GM19351 (cell line): ENCODE data around the gene C5orf58.

Experiments
- ATAC-seq: cut with Tn5 transposase; IDR thresholded peaks from one replicate; pipeline ENCODE4 v1.9.1; 2021; ENCODE audit warnings: mild to moderate bottlenecking, moderate library complexity; ENCODE audit not compliant: unreplicated experiment

C5orf58 gene

DNA sequence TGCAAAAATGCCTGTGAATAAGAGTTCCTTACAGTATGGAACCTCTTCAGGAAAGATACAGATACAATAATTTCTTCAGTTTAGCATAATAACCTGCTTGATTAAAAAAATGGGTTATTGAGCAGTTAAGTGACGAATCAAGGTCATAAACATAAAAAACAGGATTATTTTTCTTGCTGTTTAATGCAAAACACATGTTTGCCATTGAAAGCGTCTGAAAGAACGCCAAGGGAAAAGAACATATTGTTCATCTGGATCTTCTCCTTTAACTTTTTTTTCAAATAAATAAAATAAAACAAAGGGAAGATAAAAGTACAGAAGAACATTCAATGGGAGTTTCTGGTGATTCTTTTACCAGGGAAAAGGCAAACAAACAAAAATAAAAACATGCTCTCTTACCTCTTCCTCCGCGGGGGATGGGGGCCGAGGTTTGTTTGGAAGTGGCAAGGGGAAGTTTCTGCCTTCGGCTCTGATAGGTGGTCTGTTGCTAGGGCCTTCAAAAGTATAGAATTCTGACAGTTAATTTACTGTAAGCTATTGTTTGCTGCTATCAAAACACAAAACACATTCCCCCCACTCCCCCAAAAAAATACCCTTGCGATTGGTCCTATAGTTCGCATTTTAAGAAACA lies 20.1 kb downstream of the C5orf58 start:
- ATAC-seq, result no peak

DNA sequence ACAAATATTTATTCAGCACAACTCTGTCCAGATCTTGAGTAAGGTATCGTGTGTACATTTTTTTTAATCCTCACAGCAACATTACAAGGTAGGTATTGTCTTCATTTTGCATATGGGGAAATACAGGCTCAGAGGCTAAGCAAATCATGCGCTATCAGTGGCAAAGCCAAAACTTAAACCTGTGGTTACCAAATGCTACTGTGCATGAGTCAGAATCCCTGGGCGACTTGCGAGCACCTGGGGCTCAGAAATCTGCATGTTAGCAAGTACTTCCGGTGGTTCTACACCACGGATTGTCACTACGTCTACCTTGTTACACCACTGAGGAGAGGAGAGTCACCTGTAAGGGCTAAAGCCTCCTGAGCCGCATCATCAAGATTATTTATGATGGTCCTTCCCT lies 21.3 kb downstream of the C5orf58 start:
- peak; percentile 99 for ATAC-seq

- no peak for ATAC-seq
Measured at GRCh38 chr5:170256571-170256970, 23.8 kb downstream of the C5orf58 start.

DNA sequence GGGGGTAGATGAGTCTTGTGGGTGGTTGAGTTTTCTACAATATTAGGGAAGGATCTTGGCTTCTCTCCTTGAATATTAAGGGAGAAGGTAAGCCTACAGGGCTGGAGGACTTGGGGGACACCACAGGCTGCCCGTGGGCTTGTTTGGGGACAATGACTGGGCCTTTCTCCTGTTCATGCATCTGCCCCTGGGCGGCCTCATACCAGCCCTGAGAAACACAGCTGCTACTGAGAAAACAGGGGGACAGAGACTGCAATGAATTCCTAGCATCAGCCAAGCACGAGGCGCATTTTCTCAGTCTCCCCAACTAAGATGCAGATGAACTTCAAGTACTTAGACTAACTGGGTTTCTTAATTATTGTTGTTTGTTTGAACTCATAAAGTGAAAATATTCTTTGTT lies 24.6 kb downstream of the C5orf58 start:
- no peak for ATAC-seq

GRCh38 chr5:170261528-170262043 lies 28.8 kb downstream of the C5orf58 start:
- no peak for ATAC-seq

GRCh38 chr5:170262061-170263045 lies 29.6 kb downstream of the C5orf58 start:
- ATAC-seq, result no peak

GRCh38 chr5:170263906-170264305 lies 31.1 kb downstream of the C5orf58 start:
- ATAC-seq, result no peak

- ATAC-seq, result no peak
Measured at GRCh38 chr5:170265522-170265921, 32.7 kb downstream of the C5orf58 start.

- ATAC-seq, result no peak
Measured at GRCh38 chr5:170266570-170267381, 34.0 kb downstream of the C5orf58 start.

DNA sequence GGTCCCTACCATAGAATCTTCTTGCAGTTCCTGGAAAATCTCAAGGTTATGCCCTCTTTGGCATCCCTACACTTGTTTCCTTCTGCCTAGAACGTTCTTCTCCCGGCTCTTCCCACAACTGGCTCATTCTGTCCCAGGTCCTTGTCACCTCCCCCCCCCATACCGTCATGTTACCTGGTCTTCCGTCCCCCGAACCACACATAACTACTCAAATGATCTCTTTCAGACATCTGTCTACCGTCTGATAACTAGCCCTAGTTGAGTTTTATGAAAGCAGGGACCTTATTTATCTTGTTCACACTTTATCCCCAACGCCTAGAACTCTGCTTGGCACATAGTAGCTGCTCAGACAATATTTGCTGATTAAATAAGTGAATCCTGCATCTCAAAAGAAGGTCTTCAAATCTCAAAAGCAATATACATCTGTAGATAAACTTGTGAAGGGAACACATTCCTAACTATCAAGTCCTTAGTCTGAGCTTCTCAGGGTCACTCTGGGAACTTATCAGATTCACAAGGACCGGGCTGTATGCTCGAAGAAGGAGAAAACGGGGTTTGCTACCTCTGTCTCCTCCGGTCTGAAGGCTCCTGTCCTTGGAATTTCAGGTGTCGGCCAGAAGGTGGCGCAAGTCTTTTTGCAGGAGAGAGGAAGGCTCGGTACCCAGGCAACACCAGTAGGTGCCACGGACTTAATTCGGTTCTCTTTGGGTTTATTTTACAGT lies 34.8 kb downstream of the C5orf58 start:
- ATAC-seq, result peak; percentile 92

- peak; percentile 9 for ATAC-seq
Measured at GRCh38 chr5:170268153-170268689, 35.4 kb downstream of the C5orf58 start.

DNA sequence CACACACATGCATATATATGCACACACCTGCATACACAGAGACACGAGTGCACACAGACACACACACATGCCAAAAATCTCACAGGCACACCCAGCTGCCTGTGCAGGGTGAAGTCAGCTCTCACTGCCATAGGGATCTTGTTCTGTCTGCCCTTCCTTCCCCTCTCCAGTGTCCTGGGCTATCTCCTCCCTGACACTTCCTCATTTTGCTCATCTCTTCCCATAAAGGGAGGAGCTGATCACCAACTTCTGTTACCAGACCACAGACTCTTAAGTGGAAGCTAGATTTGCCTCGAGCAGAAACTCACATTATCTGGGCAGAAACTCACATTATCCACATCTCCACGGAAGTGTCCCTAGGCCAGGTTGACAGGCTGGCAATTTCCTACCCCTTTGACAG lies 36.1 kb downstream of the C5orf58 start:
- ATAC-seq, result no peak

DNA sequence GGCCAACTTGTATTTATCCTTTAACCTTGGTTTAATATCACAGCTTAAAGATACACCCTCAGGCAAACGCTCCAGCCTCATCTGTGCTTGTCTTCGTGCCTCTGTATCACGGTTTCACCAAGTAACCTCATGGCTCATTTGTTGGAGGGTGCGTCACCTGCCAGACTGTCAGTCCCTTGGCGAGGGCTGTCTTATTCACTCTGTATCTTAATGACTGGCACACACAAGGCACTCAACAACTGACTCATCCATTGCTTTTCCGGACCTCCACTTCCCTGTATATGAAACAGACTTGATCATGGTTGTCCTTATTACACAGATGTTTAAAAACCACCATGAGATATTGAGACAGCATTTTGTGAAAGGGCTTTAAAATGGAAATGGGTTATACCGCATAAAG lies 36.8 kb downstream of the C5orf58 start:
- ATAC-seq, result no peak

DNA sequence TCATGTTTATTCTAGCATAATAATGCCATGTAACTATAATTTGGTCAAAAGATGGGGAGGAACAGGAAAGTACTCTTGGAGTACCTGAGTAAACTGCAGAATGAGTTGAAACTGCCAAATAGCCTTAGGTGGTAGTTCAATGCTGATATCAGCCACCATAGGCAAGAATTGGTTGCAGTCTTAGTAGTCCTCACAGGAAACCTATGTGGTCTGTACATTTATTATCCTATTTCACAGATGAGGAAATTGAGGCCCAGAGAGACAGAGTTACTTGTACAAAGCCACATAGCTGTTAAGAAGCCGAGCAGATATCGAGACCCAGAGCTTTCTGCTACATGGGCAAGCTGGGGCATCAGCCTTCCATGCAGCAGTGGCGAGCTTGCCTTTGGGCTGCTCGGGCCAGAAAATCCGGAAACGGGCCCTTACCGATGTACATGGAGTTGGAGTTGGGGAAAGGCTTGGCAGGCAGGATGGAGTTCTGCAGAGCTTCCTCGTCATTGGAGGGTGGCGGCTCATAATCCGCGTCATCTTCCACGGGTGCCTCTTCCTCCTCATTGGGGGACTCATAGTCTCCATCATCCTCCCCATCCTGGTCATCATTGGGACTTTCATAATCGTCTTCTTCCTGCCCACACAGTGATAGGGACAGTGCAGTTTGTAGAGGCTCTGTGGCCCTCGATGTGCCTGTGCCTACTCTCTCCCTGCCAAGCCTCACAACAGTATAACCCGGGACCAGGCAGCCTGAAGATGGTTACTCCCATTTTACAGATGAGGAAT lies 37.7 kb downstream of the C5orf58 start:
- no peak for ATAC-seq

DNA sequence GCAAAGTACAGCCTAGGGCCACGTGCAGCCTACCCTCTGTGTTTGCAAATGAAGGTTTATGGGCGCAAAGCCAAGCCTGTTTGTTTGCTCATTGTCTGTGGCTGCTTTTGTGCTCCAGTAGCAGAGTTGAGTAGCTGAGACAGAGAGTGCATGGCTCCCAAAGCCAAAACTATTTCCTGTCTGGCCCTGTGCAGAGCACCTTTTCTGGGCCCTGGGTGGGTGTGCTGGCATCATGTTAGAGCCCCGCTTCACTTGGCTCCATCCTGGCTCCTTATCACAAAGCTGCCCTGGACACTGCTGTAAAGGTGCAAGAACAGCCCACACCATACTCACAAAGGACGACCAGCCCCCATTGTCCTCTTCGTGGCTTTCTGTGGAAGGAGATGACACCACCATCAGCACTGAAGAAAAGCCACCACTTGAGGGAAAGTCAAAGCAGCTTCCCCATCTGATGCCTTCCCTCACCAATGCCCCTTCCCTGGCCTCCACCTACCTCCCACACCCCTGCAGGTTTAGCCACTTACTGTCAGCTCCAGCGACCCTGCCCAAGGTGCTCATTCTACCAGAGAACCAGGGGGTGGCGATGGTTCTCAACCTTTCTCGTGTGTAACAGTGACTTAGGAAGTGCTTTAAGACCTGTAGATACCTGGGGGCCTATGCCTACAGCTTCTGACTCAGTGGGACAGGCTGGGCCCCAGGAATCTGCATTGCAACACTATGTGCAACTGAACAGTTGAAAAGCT lies 41.4 kb downstream of the C5orf58 start:
- no peak for ATAC-seq

DNA sequence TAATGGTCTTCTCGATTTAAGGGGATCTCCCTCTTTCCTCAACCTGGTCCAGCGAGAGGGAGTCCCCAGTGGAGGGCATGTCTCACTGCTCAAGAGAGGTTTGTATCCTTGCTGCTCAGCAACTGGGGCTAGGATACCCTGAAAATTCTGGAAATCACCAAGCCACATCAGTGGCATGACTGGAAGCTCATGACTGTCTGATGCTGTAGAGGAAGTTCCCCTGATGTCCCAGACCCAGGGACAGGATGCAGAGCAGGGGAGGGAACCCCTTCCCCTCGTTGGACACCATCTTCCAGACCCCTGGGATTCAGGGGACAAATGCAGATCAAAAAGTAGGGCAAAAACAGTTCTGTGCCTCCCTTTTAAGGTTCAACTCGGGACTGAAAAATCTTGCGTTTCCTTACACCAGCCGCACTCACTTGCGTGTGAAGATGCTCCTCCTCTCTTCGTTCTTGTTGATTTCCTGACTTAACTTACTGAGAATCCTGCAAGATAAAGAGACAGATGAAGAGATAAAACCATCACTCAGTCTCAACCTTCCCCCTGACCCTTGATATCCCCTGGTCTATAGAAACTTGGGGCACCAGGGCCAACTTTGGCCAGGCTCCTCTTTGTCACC lies 42.7 kb downstream of the C5orf58 start:
- no peak for ATAC-seq

GRCh38 chr5:170276140-170276539 lies 43.4 kb downstream of the C5orf58 start:
- no peak for ATAC-seq

DNA sequence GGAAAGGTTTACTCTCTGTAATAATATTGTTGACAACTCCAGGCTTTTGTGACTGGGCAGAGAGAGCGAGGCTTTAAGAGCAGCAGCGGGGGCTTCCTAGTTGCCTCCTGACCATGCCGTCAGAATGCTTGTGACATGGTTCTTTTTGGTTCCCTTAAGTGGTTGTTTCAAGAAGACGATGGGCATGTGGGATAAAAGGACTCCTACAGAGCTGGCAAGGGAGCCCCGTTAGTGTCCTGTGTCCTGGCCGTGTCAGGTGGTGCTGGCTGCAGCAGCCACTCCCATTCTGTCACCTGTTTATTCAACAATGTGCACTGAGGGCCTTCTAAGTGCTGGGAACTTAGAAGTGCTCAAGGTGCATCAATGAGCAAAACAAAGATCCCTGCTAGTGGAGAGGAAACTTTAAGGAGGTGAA lies 45.1 kb downstream of the C5orf58 start:
- ATAC-seq, result no peak
